Astrocyte of the cerebellum (primary cell): ENCODE results near the gene KIF15.
"Not testable (repeated sequence)": the region's sequence is repeated elsewhere in the genome, so short reads cannot be mapped to it uniquely, and the experiment has no call there.

ENCODE experiments used
- DNase-seq: peaks from one replicate; pipeline ENCODE4 v3.0.0-alpha.2; 2011; ENCODE audit warnings: low read depth
- H3K4me3 ChIP-seq: 2 replicates; pipeline ENCODE4 v1.5.1; 2011; ENCODE audit warnings: mild to moderate bottlenecking, low read depth, low read length, moderate library complexity
- in situ Hi-C: cut with HindIII; loops from 2 replicates; pipeline ENCODE4 v1.10.0; 2017; ENCODE audit warnings: low sequenced_read_pairs
- TF ChIP-seq, protein P1 (sequence below): IDR thresholded peaks from 2 replicates; pipeline ENCODE4 v1.5.1; 2012; ENCODE audit warnings: low read length, low read depth, moderate library complexity, mild to moderate bottlenecking; ENCODE audit errors: missing control alignments

Gene KIF15

DNA sequence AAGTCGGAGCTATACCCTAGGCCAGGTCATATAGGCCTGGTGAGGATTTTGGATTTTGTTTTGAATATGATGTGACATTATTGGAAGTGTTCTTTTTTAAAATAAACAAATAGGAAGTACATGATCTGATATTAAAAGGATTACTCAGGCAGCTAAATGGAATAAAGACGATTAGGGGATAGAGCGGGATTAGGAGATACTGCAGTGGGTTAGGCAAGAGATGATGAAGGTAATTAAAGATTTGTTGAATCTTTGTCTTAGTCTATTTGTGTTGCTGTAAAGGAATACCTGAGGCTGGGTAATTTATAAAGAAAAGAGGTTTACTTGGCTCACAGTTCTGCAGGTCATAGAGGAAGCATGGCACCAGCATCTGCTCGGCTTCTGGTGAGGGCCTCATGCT lies 21.3 kb downstream of the KIF15 start:
- no peak overlapping the region for H3K4me3 ChIP-seq
- in situ Hi-C loops, result no loop called here
- TF ChIP-seq, protein P1, sequence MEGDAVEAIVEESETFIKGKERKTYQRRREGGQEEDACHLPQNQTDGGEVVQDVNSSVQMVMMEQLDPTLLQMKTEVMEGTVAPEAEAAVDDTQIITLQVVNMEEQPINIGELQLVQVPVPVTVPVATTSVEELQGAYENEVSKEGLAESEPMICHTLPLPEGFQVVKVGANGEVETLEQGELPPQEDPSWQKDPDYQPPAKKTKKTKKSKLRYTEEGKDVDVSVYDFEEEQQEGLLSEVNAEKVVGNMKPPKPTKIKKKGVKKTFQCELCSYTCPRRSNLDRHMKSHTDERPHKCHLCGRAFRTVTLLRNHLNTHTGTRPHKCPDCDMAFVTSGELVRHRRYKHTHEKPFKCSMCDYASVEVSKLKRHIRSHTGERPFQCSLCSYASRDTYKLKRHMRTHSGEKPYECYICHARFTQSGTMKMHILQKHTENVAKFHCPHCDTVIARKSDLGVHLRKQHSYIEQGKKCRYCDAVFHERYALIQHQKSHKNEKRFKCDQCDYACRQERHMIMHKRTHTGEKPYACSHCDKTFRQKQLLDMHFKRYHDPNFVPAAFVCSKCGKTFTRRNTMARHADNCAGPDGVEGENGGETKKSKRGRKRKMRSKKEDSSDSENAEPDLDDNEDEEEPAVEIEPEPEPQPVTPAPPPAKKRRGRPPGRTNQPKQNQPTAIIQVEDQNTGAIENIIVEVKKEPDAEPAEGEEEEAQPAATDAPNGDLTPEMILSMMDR, result no peak
- DNase-seq, result no peak

DNA sequence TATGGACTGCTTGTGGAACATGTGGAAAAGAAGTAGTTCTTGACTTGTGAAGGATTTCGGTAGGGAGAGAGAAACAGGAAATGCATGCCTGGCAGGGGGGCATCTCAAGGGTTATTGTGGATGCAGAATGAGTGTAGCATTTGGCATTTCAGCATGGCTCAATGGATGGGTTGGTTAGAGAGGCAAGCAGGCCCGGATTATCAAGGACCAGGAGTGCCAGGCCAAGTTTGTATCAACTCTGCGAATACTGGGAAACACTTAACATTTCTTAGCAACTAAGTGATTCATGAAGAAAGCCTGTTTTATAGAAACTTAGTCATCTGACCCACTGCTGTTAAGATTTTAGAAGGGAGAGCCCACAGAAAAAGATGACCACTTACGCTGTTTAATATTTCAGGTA lies 33.6 kb downstream of the KIF15 start:
- no peak for DNase-seq
- H3K4me3 ChIP-seq, result no peak overlapping the region
- in situ Hi-C loops, result no loop called here
- TF ChIP-seq, protein P1, result no peak

DNA sequence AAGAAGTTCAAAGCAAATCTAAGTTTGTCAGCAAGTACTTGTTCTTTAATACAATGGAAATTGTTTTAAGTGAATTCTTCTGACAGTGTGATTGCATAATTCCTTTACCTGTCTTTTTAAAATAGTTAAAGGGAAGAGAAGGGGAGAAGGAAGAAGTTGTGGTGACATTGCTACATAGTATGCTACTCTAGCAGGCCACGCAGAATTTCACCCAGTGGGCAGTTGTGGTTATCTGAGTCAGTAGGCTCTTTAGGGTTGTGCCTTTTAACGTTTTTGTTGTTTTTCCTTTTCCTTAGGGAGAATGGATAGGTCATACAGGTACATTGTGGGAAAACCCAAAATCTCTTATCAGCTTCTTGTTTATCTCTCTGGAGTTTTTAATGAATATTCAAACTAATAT lies 40.4 kb downstream of the KIF15 start:
- in situ Hi-C loops, result loop anchor here (5.0 kb wide), 1 partner anchor 35 kb away; no protein-coding TSS in a partner anchor
- no peak overlapping the region for H3K4me3 ChIP-seq
- TF ChIP-seq, protein P1, result no peak

DNA sequence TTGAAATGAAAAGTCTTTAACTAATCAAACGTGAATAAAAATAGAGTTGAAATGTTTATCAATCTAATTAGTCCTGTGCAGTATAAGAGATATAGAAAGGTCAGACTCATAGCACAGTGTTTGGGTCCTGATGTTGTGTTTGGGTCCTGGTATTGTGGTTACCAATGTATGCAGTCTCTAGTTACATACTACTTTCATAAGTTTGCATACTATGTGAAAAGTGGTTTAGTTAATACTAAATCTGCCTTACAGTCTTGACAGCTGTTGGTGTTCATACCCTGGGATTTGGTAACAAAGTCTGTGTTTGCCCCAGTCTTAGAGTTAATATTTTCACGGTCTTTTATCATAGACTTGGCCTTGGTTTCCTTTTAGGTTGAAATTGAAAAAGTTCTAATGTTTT lies 41.7 kb downstream of the KIF15 start:
- no peak overlapping the region for H3K4me3 ChIP-seq
- in situ Hi-C loops, result loop anchor here (5.0 kb wide), 1 partner anchor 36 kb away; no protein-coding TSS in a partner anchor
- TF ChIP-seq, protein P1, result no peak
- DNase-seq, result no peak

More for the DNA sequence above, 40.4 kb downstream of the KIF15 start:
- no peak for DNase-seq

DNA sequence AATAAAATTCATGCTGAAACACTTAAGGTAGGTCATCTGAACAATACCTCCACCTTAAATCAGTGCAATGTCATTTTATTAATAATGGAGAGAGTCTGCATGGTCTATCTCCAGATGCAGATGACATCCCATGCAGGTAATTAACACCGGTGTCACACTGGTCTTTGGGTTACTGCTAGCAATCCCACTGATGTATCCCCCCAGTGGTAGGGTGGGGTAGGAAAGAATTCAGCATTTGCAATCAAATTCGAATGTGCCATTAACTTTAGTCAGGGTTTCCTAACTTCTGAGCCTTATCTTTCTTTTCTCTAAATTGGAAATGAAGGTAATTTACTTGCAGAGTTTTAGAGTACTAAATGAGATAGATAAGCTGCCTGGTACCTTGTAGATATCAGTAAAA lies 44.4 kb downstream of the KIF15 start:
- TF ChIP-seq, protein P1, result peak; percentile 5
- DNase-seq, result no peak
- in situ Hi-C loops, result no loop called here
- H3K4me3 ChIP-seq, result no peak overlapping the region

DNA sequence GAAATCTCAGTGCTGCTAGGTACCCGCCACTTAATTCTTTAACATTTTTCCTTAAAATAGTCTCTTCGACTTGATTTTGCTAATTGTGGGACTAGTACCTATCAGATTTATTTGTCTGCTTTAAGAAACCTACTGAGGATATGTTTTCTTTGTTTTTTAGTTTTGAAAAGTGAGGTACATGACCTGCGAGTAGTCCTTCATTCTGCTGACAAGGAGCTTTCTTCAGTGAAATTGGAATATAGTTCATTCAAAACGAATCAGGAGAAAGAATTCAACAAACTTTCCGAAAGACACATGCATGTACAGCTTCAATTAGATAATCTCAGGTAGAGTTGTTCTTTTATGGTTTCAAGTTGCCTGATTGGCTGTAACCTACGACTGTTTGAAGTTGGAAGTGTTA lies 53.2 kb downstream of the KIF15 start:
- no peak for DNase-seq
- in situ Hi-C loops, result loop anchor here (5.0 kb wide), 1 partner anchor 68 kb away; no protein-coding TSS in a partner anchor
- no peak overlapping the region for H3K4me3 ChIP-seq
- TF ChIP-seq, protein P1, result no peak

DNA sequence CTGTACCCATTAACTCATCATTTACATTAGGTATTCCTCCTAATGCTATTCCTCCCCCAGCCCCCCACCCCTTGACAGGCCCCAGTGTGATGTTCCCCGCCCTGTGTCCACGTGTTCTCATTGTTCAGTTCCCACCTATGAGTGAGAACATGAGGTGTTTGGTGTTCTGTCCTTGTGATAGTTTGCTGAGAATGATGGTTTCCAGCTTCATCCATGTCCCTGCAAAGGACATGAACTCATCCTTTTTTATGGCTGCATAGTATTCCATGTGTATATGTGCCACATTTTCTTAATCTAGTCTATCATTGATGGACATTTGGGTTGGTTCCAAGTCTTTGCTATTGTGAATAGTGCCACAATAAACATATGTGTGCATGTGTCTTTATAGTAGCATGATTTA lies 54.7 kb downstream of the KIF15 start:
- DNase-seq, in situ Hi-C loops, H3K4me3 ChIP-seq: not testable (repeated sequence)

DNA sequence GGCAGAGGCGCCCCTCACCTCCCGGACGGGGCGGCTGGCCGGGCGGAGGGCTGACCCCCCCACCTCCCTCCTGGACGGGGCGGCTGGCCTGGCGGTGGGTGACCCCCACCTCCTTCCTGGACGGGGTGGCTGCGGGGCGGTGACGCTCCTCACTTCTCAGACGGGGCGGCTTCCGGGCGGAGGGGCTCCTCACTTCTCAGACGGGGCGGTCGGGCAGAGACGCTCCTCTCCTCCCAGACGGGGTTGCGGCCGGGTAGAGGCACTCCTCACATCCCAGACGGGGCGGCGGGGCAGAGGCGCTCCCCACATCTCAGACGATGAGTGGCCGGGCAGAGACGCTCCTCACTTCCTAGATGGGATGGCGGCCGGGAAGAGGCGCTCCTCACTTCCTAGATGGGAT lies 59.6 kb downstream of the KIF15 start:
- in situ Hi-C loops, H3K4me3 ChIP-seq, DNase-seq: not testable (repeated sequence)
